ENCODE results near the gene TCF12.

Gene TCF12

GRCh38 chr15:57333487-57333886, 415.0 kb downstream of the TCF12 start:
- Histone ChIP-seq H3K27ac (no peak overlapping the region), H3K4me1 (peaks cover 0 to 9% (median 0%) of the 10 kb centered on the region in 4 donors), H3K4me3 (no peak overlapping the region), H3K27me3 (peaks cover 0 to 17% of the 10 kb centered on the region in 2 donors), H3K9me3 (no peaks in the 10 kb centered on the region), H3K36me3 (no peaks in the 10 kb centered on the region)
- DNase-seq = no peak
- no peak for TF ChIP-seq CTCF (IDR thresholded peaks at IDR 0.05)
- intact Hi-C loops (cut with DNase I; ENCODE audit: low total_unique reads) = no loop called here

- Histone ChIP-seq H3K27ac (no peak overlapping the region), H3K27me3 (peaks cover 0 to 17% of the 10 kb centered on the region in 2 donors), H3K4me3 (no peak overlapping the region), H3K9me3 (no peaks in the 10 kb centered on the region), H3K4me1 (peaks cover 0 to 11% (median 0%) of the 10 kb centered on the region in 4 donors), H3K36me3 (no peaks in the 10 kb centered on the region)
- no peak for DNase-seq
- intact Hi-C loops (cut with DNase I; ENCODE audit: low total_unique reads) = no loop called here
- TF ChIP-seq CTCF (IDR thresholded peaks at IDR 0.05) = no peak
These were observed 415.8 kb downstream of the TCF12 start for GRCh38 chr15:57334257-57334656.

- Histone ChIP-seq H3K4me3 (no peak overlapping the region), H3K27me3 (peaks cover 0 to 17% of the 10 kb centered on the region in 2 donors), H3K36me3 (no peaks in the 10 kb centered on the region), H3K27ac (no peak overlapping the region), H3K9me3 (no peaks in the 10 kb centered on the region), H3K4me1 (peaks cover 0 to 11% (median 0%) of the 10 kb centered on the region in 4 donors)
- intact Hi-C loops (cut with DNase I; ENCODE audit: low total_unique reads) = no loop called here
- DNase-seq = no peak
- no peak for TF ChIP-seq CTCF (IDR thresholded peaks at IDR 0.05)
These were observed 416.9 kb downstream of the TCF12 start for GRCh38 chr15:57335293-57335715.

GRCh38 chr15:57335719-57336118, 417.3 kb downstream of the TCF12 start:
- peaks cover 0 to 17% of the 10 kb centered on the region in 2 donors for H3K27me3 ChIP-seq
- H3K4me3 ChIP-seq = no peak overlapping the region
- H3K36me3 ChIP-seq = no peaks in the 10 kb centered on the region
- no peak overlapping the region for H3K27ac ChIP-seq
- intact Hi-C loops (cut with DNase I; ENCODE audit: low total_unique reads) = no loop called here
- DNase-seq = no peak
- H3K4me1 ChIP-seq = peaks cover 0 to 11% (median 0%) of the 10 kb centered on the region in 4 donors
- no peaks in the 10 kb centered on the region for H3K9me3 ChIP-seq
- no peak for TF ChIP-seq CTCF (IDR thresholded peaks at IDR 0.05)

GRCh38 chr15:57337868-57338411, 419.5 kb downstream of the TCF12 start:
- no peak overlapping the region for H3K27ac ChIP-seq

More at GRCh38 chr15:57337868-57338411, 419.5 kb downstream of the TCF12 start:
- peak in 1 of 2 experiments; percentile 11 for TF ChIP-seq CTCF (IDR thresholded peaks at IDR 0.05)
- no peaks in the 10 kb centered on the region for H3K9me3 ChIP-seq
- peaks cover 0 to 11% (median 0%) of the 10 kb centered on the region in 4 donors for H3K4me1 ChIP-seq
- intact Hi-C loops (cut with DNase I; ENCODE audit: low total_unique reads) = no loop called here
- no peak overlapping the region for H3K4me3 ChIP-seq
- DNase-seq = peak in 1 of 2 donors; percentile 52
- peaks cover 0 to 4% of the 10 kb centered on the region in 2 donors for H3K27me3 ChIP-seq
- H3K36me3 ChIP-seq = no peaks in the 10 kb centered on the region
